Measurements from ENCODE around the gene OR10A6. TPM values are rescaled to one million over a fixed set of nuclear protein-coding genes. Genes with fewer than 3 reads are reported as not detected.

OR10A6 gene
- total RNA-seq = not detected

DNA sequence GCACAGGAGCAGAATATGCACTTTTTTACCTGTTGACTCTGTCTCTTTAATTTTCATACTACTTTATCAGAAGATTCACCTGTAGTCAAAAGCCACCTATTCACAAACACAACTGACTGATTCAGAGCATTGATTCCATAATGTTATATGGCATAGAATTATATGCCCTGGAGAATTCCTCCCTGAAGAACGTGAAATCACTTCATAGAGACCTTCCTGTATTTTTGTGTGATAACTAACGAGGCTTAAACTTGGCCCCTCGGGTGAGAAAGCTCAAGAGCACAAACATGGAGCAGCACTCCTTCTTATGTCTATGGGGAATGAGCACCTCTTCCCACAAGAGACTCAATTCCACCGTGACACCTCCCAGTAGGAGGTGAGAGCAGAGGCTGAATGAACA lies at the start of gene OR10A6:
TSS of gene OR10A6 (minus strand) at position 101 of the 400 bp plus-strand sequence. CDS start 2,606 bp downstream, outside the sequence.
- Histone ChIP-seq H3K27ac (no peak within 1 kb of the TSS), H3K9me3 (no peaks in the 10 kb centered on the region), H3K4me3 (no peak within 1 kb of the TSS), H3K4me1 (replicated peaks) (no peaks in the 10 kb centered on the region), H3K36me3 (no peaks in the 10 kb centered on the region), H3K27me3 (replicated peaks; ENCODE audit: insufficient read depth) (no peaks in the 10 kb centered on the region)
- no peak for TF ChIP-seq POLR2A (IDR thresholded peaks at IDR 0.05)
- no peak for TF ChIP-seq POLR2AphosphoS5 (IDR thresholded peaks at IDR 0.05)
- TF ChIP-seq, protein P1, sequence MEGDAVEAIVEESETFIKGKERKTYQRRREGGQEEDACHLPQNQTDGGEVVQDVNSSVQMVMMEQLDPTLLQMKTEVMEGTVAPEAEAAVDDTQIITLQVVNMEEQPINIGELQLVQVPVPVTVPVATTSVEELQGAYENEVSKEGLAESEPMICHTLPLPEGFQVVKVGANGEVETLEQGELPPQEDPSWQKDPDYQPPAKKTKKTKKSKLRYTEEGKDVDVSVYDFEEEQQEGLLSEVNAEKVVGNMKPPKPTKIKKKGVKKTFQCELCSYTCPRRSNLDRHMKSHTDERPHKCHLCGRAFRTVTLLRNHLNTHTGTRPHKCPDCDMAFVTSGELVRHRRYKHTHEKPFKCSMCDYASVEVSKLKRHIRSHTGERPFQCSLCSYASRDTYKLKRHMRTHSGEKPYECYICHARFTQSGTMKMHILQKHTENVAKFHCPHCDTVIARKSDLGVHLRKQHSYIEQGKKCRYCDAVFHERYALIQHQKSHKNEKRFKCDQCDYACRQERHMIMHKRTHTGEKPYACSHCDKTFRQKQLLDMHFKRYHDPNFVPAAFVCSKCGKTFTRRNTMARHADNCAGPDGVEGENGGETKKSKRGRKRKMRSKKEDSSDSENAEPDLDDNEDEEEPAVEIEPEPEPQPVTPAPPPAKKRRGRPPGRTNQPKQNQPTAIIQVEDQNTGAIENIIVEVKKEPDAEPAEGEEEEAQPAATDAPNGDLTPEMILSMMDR (IDR thresholded peaks at IDR 0.05) = no peak
- WGBS = 69% methylated on average over 4 of the region's 4 CpGs
- intact Hi-C loops (cut with DNase I) = no loop called here
- DNase-seq (ENCODE audit: low spot score) = no peak

DNA sequence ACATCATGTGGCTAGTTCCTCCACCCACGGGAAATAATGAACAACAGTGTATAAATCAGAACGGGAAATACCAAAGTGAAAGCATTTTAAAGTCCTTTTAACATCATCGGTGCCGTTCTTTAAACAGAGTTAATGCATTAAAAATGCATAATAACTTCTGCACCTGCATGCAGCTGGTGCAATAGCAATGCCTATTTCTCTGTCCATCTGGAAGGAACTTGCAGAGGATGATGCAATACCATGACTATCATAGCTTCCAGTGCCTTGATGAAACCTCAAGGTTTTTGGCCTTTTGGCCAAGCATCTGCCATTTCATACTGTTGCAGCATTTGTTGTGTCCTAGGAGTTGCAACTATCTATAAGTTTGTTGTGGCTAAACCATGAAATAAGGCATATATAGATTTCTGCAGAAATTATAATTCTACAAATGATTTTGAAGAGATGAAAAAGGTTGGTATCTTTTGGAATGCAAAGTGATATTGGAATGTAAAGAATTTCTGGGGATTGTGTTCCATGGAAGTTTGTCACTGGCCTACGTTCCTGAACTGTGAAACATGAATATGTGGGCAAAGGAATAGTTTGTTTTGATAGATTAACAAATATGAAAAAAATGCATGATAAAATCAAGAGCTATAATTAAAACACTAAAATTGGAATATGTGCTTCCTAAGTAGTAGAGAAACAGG lies 46.3 kb upstream of the OR10A6 start:
- Histone ChIP-seq H3K27ac (no peak overlapping the region), H3K4me3 (no peak overlapping the region), H3K27me3 (replicated peaks; ENCODE audit: insufficient read depth) (no peaks in the 10 kb centered on the region), H3K4me1 (replicated peaks) (no peaks in the 10 kb centered on the region), H3K9me3 (no peaks in the 10 kb centered on the region), H3K36me3 (no peaks in the 10 kb centered on the region)
- intact Hi-C loops (cut with DNase I) = no loop called here
- TF ChIP-seq POLR2AphosphoS5 (IDR thresholded peaks at IDR 0.05) (no peak), POLR2A (IDR thresholded peaks at IDR 0.05) (no peak)
- TF ChIP-seq, protein P1 (IDR thresholded peaks at IDR 0.05) = no peak
- no peak for DNase-seq (ENCODE audit: low spot score)
- WGBS = 57% methylated on average over 5 of the region's 5 CpGs

- Histone ChIP-seq H3K27ac (no peak overlapping the region), H3K36me3 (no peaks in the 10 kb centered on the region), H3K4me1 (replicated peaks) (no peaks in the 10 kb centered on the region), H3K4me3 (no peak overlapping the region), H3K9me3 (no peaks in the 10 kb centered on the region), H3K27me3 (replicated peaks; ENCODE audit: insufficient read depth) (no peaks in the 10 kb centered on the region)
- DNase-seq (ENCODE audit: low spot score) = no peak
- intact Hi-C loops (cut with DNase I) = no loop called here
- TF ChIP-seq POLR2A (IDR thresholded peaks at IDR 0.05) = no peak
- TF ChIP-seq, protein P1 (IDR thresholded peaks at IDR 0.05) = no peak
- TF ChIP-seq POLR2AphosphoS5 (IDR thresholded peaks at IDR 0.05) = no peak
- 88% methylated on average over 2 of the region's 2 CpGs for WGBS
These were observed 43.6 kb upstream of the OR10A6 start for GRCh38 chr11:7974668-7975067.

- Histone ChIP-seq H3K36me3 (no peaks in the 10 kb centered on the region), H3K9me3 (no peaks in the 10 kb centered on the region), H3K4me3 (no peak overlapping the region), H3K27me3 (replicated peaks; ENCODE audit: insufficient read depth) (no peaks in the 10 kb centered on the region), H3K4me1 (replicated peaks) (no peaks in the 10 kb centered on the region), H3K27ac (no peak overlapping the region)
- TF ChIP-seq, protein P1 (IDR thresholded peaks at IDR 0.05) = no peak
- TF ChIP-seq POLR2AphosphoS5 (IDR thresholded peaks at IDR 0.05) (no peak), POLR2A (IDR thresholded peaks at IDR 0.05) (no peak)
- 78% methylated on average over 5 of the region's 5 CpGs for WGBS
- intact Hi-C loops (cut with DNase I) = no loop called here
- no peak for DNase-seq (ENCODE audit: low spot score)
These were observed 41.9 kb upstream of the OR10A6 start for GRCh38 chr11:7973011-7973410.

- H3K36me3 ChIP-seq = no peaks in the 10 kb centered on the region
- TF ChIP-seq, protein P1 (IDR thresholded peaks at IDR 0.05) = no peak
- TF ChIP-seq POLR2A (IDR thresholded peaks at IDR 0.05) (no peak), POLR2AphosphoS5 (IDR thresholded peaks at IDR 0.05) (no peak)
- H3K27ac ChIP-seq = no peak overlapping the region
- no peaks in the 10 kb centered on the region for H3K4me1 ChIP-seq (replicated peaks)
- H3K27me3 ChIP-seq (replicated peaks; ENCODE audit: insufficient read depth) = no peaks in the 10 kb centered on the region
- H3K4me3 ChIP-seq = no peak overlapping the region
- no peaks in the 10 kb centered on the region for H3K9me3 ChIP-seq
- intact Hi-C loops (cut with DNase I) = no loop called here
- DNase-seq (ENCODE audit: low spot score) = no peak
These were observed 40.8 kb upstream of the OR10A6 start for GRCh38 chr11:7971846-7972245.
